Measurements from ENCODE around the gene FARS2. TPM values are rescaled to one million over a fixed set of nuclear protein-coding genes. Genes with fewer than 3 reads are reported as not detected.

Gene FARS2
- polyA plus RNA-seq, 1 of the 3 experiments (the other 2 are of a cell fraction): 12.5 TPM

- Histone ChIP-seq H3K36me3 (replicated peaks in 1 of 2; ENCODE audit: control insufficient read depth in 1 of 2, insufficient read depth in 2 of 2, low read length in 1 of 2) (no peaks in the 10 kb centered on the region), H3K9me3 (no peaks in the 10 kb centered on the region), H3K4me3 (ENCODE audit: low read depth in 2 of 2, low read length in 1 of 2) (no peak overlapping the region), H4K20me1 (ENCODE audit: insufficient read depth) (no peaks in the 10 kb centered on the region), H2AFZ (ENCODE audit: low read depth) (no peak overlapping the region), H3K4me1 (ENCODE audit: control insufficient read depth in 1 of 2, insufficient read depth in 2 of 2, low read depth in 1 of 2, low read length in 1 of 2) (peaks cover 0 to 6% of the 10 kb centered on the region in 2 experiments; a peak in 2 of 4 replicates), H3F3A (replicated peaks; ENCODE audit: insufficient read depth) (no peaks in the 10 kb centered on the region), H3K9me2 (no peaks in the 10 kb centered on the region), H3K9ac (no peak overlapping the region), H3K27me3 (ENCODE audit: insufficient read depth) (no peaks in the 10 kb centered on the region), H3K4me2 (no peak overlapping the region), H3K79me2 (ENCODE audit: insufficient read depth) (no peaks in the 10 kb centered on the region; the same call in 1 of the 2 replicates), H3K27ac (ENCODE audit: low read depth in 2 of 2, low read length in 1 of 2) (no peak overlapping the region)
- CTCF ChIA-PET: interaction anchor here (1.2 to 1.9 kb wide), 3 partner anchors 10 to 240 kb away, joined by 3 to 7 read pairs (median 4); no protein-coding TSS in a partner anchor
- no peak for DNase-seq
- WGBS (ENCODE audit: low lambda C conversion rate): 94% methylated on average over 1 of the region's 1 CpG
- POLR2A ChIA-PET: no interaction called here
- TF ChIP-seq CTCF (IDR thresholded peaks at IDR 0.05): no peak
- no peak for TF ChIP-seq JUND (IDR thresholded peaks at IDR 0.05)
- no peak for TF ChIP-seq ZBTB33 (IDR thresholded peaks at IDR 0.05; ENCODE audit: borderline replicate concordance, low read depth)
- no peak for TF ChIP-seq MXI1 (IDR thresholded peaks at IDR 0.05; ENCODE audit: low read depth, low read length)
- TF ChIP-seq RFX5 (IDR thresholded peaks at IDR 0.05; ENCODE audit: low read length): no peak
- no peak for TF ChIP-seq CHD2 (IDR thresholded peaks at IDR 0.05; ENCODE audit: low read length, partially characterized antibody)
- no peak for TF ChIP-seq SIN3A (IDR thresholded peaks at IDR 0.05; ENCODE audit: borderline replicate concordance, low read depth, low read length)
- no peak for TF ChIP-seq ELF1 (IDR thresholded peaks at IDR 0.05)
- no peak for TF ChIP-seq NFIC (IDR thresholded peaks at IDR 0.05; ENCODE audit: borderline replicate concordance)
- no peak for TF ChIP-seq RCOR1 (IDR thresholded peaks at IDR 0.05; ENCODE audit: low read length)
- TF ChIP-seq GATA2 (CRISPR knock-in tag; IDR thresholded peaks at IDR 0.05): no peak
- no peak for TF ChIP-seq USF1 (IDR thresholded peaks at IDR 0.05; ENCODE audit: borderline replicate concordance, low read depth)
- TF ChIP-seq PBX3 (IDR thresholded peaks at IDR 0.05): no peak
- TF ChIP-seq MEF2A (IDR thresholded peaks at IDR 0.05; ENCODE audit: borderline replicate concordance, low read depth): no peak
Measured at GRCh38 chr6:5383856-5384255, 122.5 kb downstream of the FARS2 start.
